HFF-Myc (cell line): ENCODE measurements around the gene RPUSD1.

Experiments
- DNase-seq: peaks from one replicate; pipeline ENCODE4 v3.0.0-alpha.2; 2011; ENCODE audit warnings: low read depth; ENCODE audit errors: extremely low read depth
- H3K4me3 ChIP-seq: replicated peaks from 2 replicates; pipeline ENCODE4 v1.5.1; 2011; ENCODE audit warnings: low read depth, mild to moderate bottlenecking, control low read depth, low read length
- CTCF ChIP-seq: IDR thresholded peaks from 2 replicates; pipeline ENCODE4 v1.5.1; 2012; ENCODE audit warnings: mild to moderate bottlenecking, low read depth, low read length, control low read depth; ENCODE audit errors: missing control alignments

RPUSD1 gene

GRCh38 chr16:802914-803753 lies 15.0 kb upstream of the RPUSD1 start:
- H3K4me3 ChIP-seq = no peak overlapping the region
- DNase-seq = no peak
- no peak for TF ChIP-seq CTCF

DNA sequence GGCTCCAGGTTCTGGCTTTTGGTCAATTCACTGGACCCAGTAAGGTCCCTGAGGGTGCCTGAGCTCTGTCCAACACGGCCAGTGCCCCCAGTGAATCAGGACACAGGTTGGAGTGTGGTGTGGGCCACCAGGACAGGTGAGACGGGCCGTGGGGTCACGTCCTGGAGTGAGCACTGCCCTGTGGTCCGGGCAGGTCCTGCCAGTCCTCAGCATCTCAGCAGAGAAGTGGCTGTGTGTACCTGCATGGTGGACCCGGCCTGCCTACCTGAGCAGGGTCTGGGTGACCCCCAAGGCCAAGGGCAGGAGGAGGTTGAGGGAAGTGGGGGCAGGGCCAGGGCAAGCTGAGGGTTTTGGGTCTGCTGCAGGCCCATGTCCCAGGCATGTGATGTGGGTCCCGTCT lies 14.3 kb upstream of the RPUSD1 start:
- no peak for DNase-seq
- H3K4me3 ChIP-seq = no peak overlapping the region
- no peak for TF ChIP-seq CTCF

- TF ChIP-seq CTCF = no peak
- H3K4me3 ChIP-seq = no peak overlapping the region
- DNase-seq = no peak
Observed at GRCh38 chr16:801584-802363, 13.6 kb upstream of the RPUSD1 start.

GRCh38 chr16:800834-801511 lies 12.8 kb upstream of the RPUSD1 start:
- TF ChIP-seq CTCF = no peak
- no peak for DNase-seq

DNA sequence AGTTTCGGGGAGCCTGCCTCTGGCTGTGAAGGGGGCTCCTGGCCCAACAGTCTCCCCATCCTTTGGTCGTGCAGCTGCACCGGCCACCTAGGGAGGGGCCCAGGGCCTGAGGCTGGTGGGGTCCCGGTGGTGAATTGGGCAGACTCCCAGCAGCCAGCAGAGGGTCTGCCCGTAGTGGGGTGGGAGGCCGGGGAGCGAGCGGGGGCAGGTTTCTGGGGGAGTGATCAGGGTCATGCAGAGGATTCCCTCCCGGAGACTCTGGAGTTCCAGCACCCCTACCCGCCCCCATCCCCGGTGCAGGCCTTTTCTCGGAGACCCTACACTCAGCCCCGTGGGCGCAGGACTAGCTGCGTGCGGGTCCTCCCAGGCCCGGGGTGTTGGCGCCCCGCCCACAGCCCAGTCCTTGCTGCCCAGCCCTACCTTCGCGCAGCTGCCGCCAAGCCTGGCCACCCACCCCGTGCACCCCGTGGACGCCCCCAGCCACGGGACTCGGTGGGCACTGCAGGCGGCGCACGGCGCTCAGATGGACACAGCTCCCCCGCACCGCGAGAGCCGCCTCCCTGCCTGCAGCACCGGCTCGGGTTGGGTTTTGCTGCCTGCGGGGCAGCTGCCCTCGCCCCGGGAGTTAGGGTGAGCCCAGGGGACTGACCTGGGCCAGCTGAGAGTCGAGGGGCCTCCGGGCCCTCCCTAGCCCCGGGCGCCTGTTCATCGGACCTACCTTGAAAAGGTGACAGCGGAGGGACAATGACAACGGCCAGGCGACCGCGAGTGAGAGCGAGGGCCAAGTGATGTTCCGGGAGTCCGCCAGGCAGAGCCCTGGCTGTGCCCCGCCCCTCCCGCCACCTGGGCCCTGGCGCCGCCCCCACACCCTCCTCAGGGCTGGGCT lies 12.0 kb upstream of the RPUSD1 start, which contains the start of gene GNG13:
TSS of gene GNG13 (minus strand) at position 787 of the 886 bp plus-strand sequence. CDS start 1,657 bp downstream, outside the sequence.
- H3K4me3 ChIP-seq = no peak within 1 kb of the TSS
- TF ChIP-seq CTCF = no peak
- DNase-seq = no peak

More at GRCh38 chr16:800834-801511, 12.8 kb upstream of the RPUSD1 start:
- no peak overlapping the region for H3K4me3 ChIP-seq
